NCI-H1694 treated with DMSO at 0.1 percent for 48 hours (cell line): Measurements from ENCODE around the gene TFPI.
"Not testable (repeated sequence)": the region's sequence is repeated elsewhere in the genome, so short reads cannot be mapped to it uniquely, and the experiment has no call there.

ENCODE experiments used
- DNase-seq: peaks from one replicate; lab custom pipeline; 2025; lab: John Stamatoyannopoulos, UW

Gene TFPI

DNA sequence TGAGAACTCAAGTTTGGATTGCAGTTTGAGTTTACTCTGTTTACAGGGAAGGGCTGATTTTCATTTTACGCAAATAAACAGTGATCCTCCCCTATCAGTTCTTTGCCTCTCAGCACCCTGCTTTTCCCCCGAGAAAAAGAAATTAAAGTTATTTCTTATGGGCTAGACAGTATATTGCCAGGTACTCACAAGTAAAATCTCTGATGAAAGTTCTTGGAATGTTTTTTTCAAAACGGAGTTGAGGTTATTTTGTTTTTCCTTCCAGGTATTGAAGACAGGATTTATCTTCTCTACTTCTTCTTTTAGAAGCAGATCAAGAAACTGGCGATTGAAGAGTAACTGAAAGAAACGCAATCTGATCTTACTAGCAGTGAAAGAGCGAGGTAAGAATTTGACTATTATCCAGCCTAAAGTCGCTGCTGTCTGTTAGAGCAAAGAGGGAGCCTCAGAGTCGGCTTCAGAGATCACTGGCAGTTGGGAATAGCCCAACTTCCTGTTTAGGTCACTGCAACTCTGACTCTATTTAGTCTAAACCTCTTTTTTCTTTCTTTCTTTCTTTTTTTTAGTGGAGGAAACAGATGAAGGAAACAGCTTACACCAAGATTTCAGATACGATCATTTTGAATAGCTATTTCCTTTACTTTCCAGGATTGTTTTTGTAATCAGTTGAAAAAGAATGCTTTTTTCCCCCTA lies at the start of gene TFPI:
Gene TFPI (minus strand): TSS at position 425 of the 693 bp plus-strand sequence. CDS start 50,667 bp downstream, outside the sequence.
- DNase-seq = no peak

DNA sequence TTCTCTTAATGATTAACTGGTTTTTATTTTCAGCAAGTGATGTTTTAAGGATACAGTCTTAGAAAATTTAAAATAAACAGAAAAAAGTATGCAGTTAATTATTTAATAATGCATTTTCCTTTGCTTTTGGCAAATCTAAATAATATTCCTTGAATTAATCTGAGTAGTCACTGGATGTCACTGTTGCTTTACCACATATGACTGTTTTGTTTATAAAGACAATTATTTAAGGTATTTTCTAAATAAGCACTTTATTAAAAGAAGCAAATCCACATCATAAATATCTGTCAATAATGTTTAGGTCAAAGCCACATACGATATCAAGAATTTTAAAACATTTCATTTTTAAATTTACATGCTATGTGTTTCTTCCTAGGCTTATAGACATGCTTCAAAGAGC lies 40.6 kb upstream of the TFPI start:
- DNase-seq = no peak

DNA sequence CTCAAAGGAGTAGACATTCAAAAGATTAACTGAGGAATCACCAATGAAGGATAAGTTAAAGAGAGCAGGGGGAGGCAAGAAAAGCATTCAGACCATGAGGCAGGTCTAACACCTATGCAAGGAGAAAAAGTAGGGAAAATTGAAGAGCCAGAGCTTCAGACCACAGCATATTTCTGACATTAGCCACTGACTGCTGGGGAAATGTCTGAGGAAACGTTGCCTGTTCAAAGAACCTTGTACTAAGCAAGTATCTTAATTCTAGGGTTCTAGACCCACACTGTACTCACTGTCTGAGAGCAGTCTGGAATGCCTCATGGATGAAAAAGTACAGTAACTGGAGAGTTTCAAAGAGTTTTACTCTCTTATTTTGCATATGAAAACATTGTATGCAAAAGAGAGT lies 39.5 kb upstream of the TFPI start:
- DNase-seq = no peak

DNA sequence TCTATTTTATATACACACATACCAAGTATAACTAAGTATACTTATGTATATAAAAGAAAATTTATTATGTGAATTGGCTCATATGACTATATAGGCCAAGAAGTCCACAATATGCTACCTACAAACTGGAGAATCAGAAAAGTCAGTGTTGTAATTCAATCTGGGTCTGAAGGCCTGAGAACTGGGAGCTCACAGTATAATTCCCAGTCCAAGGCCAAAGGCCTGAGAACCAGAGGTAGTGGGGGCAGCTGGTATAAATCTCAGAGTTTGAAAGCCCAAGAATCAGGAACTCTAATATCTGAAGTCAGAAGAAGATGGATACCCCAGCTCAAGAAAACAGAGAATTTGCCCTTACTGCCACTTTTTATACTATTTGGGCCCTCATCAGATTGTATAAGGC lies 38.9 kb upstream of the TFPI start:
- DNase-seq = no peak

DNA sequence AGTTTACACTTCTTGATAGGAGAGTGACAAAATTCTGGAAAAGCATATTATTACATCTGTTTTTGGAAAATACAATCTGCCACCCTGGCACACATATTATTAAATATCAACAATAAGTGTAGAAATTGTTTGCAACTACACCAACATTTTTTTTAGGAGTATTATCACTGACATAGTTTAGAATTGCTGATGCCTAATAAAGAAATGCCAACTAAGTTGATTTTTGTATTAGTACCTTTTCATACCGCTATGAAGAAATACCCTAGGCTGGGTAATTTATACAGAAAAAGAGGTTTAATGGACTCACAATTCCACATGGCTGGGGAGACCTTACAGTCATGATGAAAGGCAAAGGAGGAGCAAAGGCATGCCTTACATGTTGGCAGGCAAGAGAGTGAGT lies 35.9 kb upstream of the TFPI start:
- no peak for DNase-seq

DNA sequence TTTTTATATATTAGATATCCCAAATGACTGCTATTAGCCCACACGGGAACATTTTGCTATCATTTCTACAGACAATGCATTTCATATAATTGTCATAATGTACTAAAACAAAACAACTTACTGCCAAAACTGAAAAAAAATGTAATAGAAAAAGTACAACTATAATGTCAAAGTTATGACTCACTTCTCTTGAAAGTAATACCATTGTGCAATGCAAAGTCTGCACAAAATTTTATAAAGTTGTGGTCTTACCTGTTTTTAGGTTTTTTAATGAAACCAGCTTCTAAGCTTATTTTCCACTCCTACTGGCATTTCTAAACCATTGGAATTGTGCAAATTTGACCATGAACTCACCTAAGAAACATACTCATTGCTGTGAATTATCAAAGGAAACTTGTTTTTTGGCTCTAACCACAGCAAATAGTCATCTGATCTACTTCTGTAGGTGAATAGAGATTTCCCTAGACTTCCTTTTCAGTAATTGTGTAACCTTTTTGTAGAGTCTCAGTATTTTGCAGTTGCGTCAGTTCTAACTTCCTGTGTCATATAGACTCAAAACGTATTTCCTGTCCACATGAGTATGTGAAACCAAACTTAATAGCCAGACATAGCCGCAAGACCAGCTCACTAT lies 31.9 kb upstream of the TFPI start:
- DNase-seq = no peak

DNA sequence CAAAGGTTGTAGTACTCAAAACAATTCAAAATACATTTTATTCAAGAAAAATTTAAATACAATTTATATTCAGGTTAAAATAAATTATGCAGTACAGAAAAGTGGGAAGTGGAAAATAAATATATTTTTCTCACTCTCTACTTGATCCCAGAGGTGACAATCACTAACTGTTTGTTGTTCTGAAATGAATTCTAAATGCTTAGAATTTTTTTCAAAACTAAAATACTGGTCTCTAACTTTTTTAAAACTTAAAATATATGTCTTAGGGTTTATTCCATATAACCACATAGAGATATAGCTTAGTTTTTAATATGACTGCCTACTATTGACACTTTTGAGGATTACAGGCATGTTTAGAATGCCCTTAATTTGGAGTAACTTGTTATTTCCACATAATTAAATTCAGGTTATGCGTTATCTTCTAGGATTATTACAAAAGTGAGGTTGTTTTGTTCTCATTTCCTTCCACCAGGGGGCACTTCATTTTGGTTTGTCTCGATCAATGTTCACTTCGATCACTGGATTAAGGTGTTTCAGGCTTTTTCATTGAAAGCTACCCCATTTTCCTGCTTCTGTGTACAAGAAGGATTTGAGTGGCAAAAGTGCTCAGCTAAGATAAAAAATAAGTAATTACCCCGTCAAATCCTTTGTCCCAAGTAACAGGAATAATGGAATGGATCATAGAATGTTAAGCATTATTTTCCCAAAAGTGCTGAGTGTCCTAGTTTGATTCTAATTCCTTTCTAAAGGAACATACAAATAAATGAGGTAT lies 27.1 kb upstream of the TFPI start:
- DNase-seq = peak; percentile 26

DNA sequence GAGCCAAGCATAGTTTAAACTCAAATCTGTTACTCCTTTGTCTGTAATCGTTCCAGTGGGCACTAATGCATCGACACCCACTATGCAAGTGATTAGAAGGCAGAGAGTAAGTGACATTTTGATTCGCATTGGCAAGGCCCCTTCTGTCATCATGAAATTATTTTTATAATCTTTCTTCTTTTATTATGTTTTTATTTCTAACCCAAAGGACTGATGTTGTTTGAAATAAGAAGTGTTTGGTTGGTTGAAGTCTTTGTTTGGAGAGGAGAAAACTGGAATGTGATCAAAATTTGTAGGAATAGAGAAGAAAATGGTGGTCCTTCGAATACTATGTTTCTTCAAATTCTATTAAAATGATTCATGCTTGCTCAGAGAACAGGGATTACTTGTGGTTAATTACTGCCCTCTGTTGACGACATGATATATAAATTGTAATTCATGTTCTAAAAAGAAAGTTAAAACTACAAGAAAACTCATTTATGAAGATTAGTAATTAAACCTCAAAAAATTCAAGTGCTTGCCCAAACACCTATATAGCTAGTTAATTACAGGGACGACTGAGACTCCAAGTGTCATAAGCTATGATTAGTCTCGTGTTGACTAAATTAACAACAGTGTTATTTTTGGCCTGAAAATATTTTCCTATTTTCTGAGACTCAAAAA lies 26.4 kb upstream of the TFPI start:
- DNase-seq = peak; percentile 70

DNA sequence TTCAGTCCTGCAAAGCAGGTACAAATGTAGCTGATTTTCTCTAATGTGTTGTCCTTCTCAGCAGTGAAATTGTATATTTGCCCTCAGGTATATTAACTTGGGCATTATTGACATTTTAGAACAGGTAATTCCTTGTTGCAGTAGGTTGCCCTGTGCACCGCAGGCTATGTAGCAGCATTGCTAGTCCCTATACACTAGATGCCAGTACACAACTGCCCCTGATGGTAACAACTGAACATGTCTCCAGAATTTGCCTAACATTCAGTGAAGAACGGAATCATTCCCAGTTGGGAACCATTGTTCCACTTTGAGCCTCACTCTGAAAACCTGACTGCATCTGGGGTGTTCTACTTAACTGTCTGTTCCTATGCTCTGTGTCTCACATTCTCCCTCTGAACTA lies 23.1 kb upstream of the TFPI start:
- DNase-seq = no peak

DNA sequence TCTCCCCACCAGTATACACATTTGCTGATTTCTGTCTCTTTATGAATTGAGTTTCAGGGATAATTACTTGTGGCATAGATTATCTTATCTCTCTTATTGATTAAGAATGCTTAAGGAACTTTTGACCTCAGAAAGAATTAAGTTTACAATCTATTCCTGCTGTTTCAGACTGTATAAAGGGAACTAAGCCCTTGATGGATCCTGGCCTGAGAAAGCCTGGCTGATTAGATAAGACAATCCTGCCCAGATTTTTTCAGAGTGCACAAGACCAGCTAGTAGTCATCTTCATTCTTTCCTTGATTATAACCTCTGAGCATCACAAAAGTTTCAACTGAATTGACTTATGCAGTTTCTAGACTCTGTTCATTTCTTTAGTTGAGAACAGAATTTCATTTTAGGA lies 22.7 kb upstream of the TFPI start:
- DNase-seq = no peak

DNA sequence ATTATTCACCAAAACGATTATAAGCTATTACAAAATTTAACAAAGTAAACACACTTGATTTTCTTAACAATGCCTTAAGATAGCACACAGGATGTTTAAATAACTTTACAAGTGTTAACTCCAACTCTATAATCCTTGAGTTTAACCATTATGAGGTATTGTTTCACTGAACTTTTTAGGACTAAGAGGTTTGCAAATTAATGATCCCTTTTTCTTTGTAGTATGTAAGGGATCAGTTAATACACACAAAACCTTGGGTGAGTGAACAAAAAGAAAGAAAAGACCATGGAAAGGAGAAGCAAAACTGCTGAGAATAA lies 21.5 kb upstream of the TFPI start:
- no peak for DNase-seq

DNA sequence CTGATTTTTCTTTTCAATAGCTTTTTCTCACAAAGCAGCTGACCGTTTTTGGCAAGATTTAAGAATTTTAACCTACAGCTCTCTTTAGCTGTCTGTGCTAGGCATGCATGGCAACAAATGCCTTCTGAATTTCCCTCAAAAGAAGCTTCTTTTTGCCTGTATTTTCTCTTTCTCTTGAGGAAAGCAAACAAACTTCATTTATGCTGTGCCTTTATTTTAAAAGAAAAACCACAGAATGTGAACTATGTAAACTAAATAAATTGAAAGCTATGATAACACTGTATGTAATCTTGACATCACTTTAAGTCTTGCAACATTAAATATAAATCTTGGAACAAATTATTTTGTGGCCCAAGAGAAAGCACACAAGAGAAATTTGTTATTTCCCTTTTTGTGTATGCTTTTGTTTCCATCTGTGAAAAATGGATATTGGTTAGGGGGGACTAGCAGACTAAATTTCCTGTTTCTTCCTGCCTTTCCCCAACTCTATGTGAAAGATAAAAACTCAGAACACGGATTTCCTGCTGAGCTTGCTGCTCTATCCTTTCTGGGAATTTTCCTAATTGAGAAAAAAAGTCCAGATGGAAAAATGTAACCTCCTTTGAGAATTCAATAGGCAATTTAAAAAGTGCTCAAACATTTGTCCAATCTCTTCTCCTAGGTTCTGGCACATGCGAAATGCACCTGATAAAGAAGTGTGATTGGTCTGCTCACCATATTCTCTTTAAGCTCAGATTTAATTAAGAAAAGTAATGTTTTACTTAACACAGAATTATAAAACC lies 20.9 kb upstream of the TFPI start:
- no peak for DNase-seq

DNA sequence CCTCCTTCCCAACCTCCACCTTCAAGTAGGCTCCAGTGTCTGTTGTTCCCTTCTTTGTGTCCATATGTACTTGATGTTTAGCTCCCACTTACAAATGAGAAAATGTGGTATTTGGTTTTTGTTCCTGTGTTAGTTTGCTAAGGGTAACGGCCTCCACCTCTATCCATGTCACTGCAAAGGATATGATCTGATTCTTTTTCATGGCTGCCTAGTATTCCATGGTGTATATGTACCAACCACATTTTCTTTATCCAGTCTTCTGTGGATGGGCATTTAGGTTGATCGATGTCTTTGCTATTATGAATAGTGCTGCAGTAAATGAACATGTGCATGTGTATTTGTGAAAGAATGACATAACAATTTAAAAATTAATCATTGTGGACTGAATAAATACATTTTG lies 19.5 kb upstream of the TFPI start:
- DNase-seq = no peak

DNA sequence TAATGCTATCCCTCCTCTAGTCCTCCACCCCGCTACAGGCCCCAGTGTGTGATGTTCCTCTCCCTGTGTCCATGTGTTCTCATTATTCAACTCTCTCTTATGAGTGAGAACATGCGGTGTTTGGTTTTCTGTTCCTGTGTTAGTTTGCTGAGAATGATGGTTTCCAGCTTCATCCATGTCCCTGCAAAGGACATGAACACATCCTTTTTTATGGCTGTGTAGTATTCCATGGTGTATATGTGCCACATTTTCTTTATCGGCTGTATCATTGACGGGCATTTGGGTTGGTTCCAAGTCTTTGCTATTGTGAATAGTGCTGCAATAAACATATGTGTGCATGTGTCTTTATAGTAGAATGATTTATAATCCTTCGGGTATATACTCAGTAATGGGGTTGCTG lies 17.8 kb upstream of the TFPI start:
- not testable (repeated sequence) for DNase-seq

DNA sequence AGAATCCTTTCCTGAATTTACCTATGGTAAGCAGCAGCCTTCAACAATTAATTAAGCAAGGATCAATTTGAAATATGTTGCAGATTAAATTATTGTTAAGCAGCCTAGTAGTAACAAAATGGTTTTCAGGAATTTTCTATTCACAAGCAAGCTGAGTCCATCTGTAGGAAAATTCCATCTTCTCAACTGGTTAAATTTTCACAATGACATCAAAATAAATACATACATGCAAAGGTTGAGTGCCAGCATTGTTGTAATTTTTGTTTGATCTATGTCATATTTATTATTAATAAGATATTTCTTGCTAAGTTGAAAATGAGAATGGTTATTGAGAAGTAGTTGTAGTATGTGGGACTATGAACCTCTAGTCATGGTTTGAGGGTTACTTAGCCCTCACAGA lies 15.3 kb upstream of the TFPI start:
- no peak for DNase-seq

DNA sequence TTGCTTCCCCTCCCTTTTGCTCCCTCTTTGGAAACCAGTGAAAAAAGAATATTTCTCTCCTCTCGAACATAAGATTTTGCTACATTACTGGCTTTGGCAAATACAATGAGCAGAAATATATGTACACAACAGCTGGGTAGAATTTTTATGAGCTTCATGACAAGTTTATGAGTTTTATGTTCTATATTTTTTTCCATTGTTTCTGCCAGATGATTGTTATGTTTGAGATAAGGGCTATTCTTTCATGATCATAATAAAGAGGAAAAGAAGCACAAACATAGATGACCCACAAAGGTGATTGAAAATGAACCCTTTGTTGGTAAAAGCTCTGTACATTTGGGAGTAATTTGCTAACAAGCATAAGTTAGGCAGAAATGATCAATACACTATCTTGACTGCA lies 14.8 kb upstream of the TFPI start:
- DNase-seq = no peak

DNA sequence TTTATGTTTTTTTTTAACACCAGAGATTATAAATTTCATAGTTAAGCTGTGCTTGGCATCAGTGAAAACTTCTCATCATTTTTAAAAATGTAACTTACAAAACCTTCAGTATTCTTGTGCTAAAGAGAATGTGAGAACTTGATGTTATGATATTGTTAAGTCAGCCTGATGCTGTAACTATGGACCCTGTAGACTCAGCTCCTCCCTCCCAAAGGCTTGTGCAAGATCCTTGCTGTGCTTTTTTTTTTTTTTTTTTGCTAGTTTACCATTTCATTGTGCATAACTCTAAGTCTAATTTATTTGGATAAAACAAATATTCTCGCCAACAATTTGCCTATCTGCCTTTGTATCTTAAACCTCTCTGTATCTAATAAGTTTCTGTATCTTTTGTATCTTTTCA lies 12.9 kb upstream of the TFPI start:
- no peak for DNase-seq

DNA sequence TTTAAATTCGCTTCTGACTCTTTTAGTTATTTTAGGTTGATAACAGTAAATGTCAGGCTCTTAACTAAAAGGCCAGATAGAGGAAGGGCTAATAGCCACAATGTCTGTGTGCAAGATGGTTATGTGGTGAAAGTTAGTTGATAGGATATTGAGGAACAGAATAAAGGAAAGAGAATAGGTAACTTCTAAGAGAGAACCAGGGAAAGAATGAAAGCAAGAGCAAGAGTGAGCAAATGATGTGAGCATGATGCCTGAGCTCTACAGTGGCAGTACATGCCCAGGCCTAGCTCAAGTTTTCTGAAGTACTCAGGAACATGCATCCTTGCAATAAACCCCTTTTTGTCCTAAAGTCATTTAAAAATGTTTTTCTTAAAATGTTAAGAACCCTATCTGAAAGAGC lies 12.5 kb upstream of the TFPI start:
- DNase-seq = no peak

DNA sequence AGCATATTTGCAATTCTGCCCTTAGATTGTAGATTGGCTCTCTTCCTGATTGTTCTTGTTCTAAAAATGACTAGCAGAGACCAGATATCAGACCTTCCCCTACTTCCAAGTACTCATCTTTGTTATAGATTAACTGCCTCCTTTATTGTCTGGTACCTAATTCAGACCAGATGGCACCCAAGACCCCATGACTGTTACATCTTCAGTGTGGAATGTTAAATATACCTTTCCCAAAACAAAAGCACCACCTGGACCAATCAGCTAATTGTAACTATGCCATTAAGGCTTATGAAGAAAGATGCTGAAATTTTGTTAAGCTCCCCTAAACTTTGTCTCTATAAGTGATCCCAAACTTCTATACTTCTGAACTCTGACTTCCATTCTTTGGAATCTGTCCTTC lies 12.0 kb upstream of the TFPI start:
- DNase-seq = no peak

DNA sequence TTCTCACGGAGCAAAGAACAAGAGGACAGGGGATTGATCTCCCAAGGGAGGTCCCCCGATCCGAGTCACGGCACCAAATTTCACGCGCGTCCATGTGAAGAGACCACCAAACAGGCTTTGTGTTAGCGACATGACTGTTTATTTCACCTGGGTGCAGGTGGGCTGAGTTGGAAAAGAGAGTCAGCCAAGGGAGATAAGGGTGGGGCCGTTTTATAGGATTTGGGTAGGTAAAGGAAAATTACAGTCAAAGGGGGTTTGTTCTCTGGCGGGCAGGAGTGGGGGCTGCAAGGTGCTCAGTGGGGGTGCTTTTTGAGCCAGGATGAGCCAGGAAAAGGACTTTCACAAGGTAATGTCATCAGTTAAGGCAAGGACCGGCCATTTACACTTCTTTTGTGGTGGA lies 11.4 kb upstream of the TFPI start:
- not testable (repeated sequence) for DNase-seq

DNA sequence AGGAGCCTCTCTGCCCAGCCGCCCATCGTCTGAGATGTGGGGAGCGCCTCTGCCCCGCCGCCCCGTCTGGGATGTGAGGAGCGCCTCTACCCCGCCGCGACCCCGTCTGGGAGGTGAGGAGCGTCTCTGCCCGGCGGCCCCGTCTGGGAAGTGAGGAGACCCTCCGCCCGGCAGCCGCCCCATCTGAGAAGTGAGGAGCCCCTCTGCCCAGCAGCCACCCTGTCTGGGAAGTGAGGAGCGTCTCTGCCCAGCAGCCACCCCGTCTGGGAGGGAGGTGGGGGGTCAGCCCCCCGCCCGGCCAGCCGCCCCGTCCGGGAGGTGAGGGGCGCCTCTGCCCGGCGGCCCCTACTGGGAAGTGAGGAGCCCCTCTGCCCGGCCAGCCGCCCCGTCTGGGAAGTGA lies 2.3 kb upstream of the TFPI start:
- not testable (repeated sequence) for DNase-seq

DNA sequence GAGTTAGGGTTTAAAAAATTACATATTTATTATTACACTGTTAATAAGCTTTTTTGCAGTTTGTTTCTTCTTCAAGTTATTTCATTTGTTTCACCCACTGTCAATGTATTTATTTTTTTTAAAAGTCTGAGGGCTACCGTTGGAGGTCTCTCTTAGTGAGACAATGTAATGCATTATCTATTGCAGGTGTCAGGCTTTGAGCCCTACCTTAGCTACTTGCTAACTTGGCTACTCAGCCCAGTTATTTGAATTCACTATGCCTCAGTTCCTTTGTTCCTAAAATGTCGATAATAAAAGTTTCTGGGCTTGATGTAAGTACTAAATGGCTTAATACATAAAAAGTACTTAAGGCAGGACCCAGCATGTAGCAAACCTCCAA lies 458 bp upstream of the TFPI start:
- no peak for DNase-seq
